H1 (cell line): ENCODE data around the gene APOBEC3G. TPM values are rescaled to one million over a fixed set of nuclear protein-coding genes. Genes with fewer than 3 reads are reported as not detected.

Source experiments
- CTCF ChIA-PET: fragments of 300-600 bp; sonication (Branson Sonifier 250); formaldehyde crosslinking; loops from one replicate; lab custom pipeline; 2021; ENCODE audit not compliant: partially characterized antibody; lab: Charles Lee
- POLR2A ChIA-PET: fragments of 300-600 bp; sonication (Branson Sonifier 250); formaldehyde crosslinking; loops from one replicate; lab custom pipeline; 2021; ENCODE audit warnings: inconsistent platforms; ENCODE audit not compliant: partially characterized antibody; lab: Charles Lee
- DNase-seq, 2 experiments: peaks; one replicate each; pipeline versions ENCODE4 v3.0.0 to v3.0.0-alpha.2; 2010 to 2022; ENCODE audit warnings: low spot score in 2 of 2, low read depth in 1 of 2, mixed read lengths in 1 of 2
- FAIRE-seq: peaks from 2 replicates; lab custom pipeline; 2011; peaks lifted over from hg19 to GRCh38; lab: Jason Lieb, UNC
- H2AFZ ChIP-seq: 2 replicates; pipeline ENCODE4 v1.8.1; 2012; ENCODE audit warnings: low read length, inconsistent platforms
- H2AK5ac ChIP-seq: 2 replicates; pipeline ENCODE4 v1.6.1; 2013; ENCODE audit warnings: low read depth, low read length
- H2BK120ac ChIP-seq: replicated peaks from 2 replicates; pipeline ENCODE3; 2013; ENCODE audit warnings: low read depth, low read length, inconsistent platforms
- H2BK12ac ChIP-seq: 2 replicates; pipeline ENCODE4 v1.6.1; 2013; ENCODE audit warnings: low read depth, low read length
- H2BK15ac ChIP-seq: 2 replicates; pipeline ENCODE4 v1.6.1; 2013; ENCODE audit warnings: low read length
- H2BK20ac ChIP-seq: 2 replicates; pipeline ENCODE4 v1.6.1; 2013; ENCODE audit warnings: low read length
- H2BK5ac ChIP-seq: 2 replicates; pipeline ENCODE4 v1.6.1; 2013; ENCODE audit warnings: low read depth, low read length
- H3K14ac ChIP-seq: 2 replicates; pipeline ENCODE4 v1.6.1; 2013; ENCODE audit warnings: inconsistent platforms; ENCODE audit not compliant: insufficient read length
- H3K18ac ChIP-seq: 2 replicates; pipeline ENCODE4 v1.6.1; 2013; ENCODE audit warnings: low read length; ENCODE audit errors: extremely low read depth
- H3K23ac ChIP-seq: 2 replicates; pipeline ENCODE4 v1.6.1; 2013; ENCODE audit warnings: inconsistent platforms; ENCODE audit not compliant: insufficient read length
- H3K23me2 ChIP-seq: 2 replicates; pipeline ENCODE4 v1.6.1; 2013; ENCODE audit warnings: low read depth, low read length
- H3K27ac ChIP-seq: 2 replicates; pipeline ENCODE4 v1.6.1; 2011; ENCODE audit warnings: low read depth, low read length, inconsistent platforms
- H3K27me3 ChIP-seq, 4 experiments: replicated peaks in 1 of 4; 1 replicate in 1 of 4; 2 replicates in 3 of 4; pipeline versions ENCODE4 v1.6.1 to v1.8.1; 2011 to 2013; ENCODE audit warnings: low read length in 3 of 4, mild to moderate bottlenecking in 3 of 4, inconsistent platforms in 2 of 4, mixed read lengths in 2 of 4, moderate library complexity in 1 of 4; ENCODE audit not compliant: control insufficient read depth in 3 of 4, insufficient read depth in 3 of 4; ENCODE audit errors: extremely low read depth in 1 of 4
- H3K36me3 ChIP-seq, 4 experiments: 2 replicates each; pipeline versions ENCODE4 v1.6.1 to v1.8.1; 2011 to 2013; ENCODE audit warnings: mild to moderate bottlenecking in 4 of 4, low read length in 3 of 4, moderate library complexity in 2 of 4, control low read depth in 1 of 4, inconsistent platforms in 1 of 4; ENCODE audit not compliant: insufficient read depth in 4 of 4, control insufficient read depth in 2 of 4
- H3K4ac ChIP-seq: replicated peaks from 2 replicates; pipeline ENCODE3; 2013; ENCODE audit warnings: low read length, low read depth, mixed read lengths, inconsistent platforms; ENCODE audit not compliant: insufficient read length
- H3K4me1 ChIP-seq, 4 experiments: replicated peaks in 1 of 4; 1 replicate in 1 of 4; 2 replicates in 3 of 4; pipeline versions ENCODE4 v1.6.1 to v1.8.1; 2011 to 2013; ENCODE audit warnings: low read length in 3 of 4, inconsistent platforms in 2 of 4, mixed read lengths in 1 of 4; ENCODE audit not compliant: insufficient read depth in 4 of 4, control insufficient read depth in 3 of 4
- H3K4me2 ChIP-seq, 2 experiments: 2 replicates each; pipeline versions ENCODE4 v1.6.1 to v1.8.1; 2011 to 2013; ENCODE audit warnings: low read depth in 2 of 2, low read length in 2 of 2, control low read depth in 1 of 2, inconsistent platforms in 1 of 2, mild to moderate bottlenecking in 1 of 2; ENCODE audit not compliant: insufficient read depth in 1 of 2
- H3K4me3 ChIP-seq, 4 experiments: fragments of 200-600, 300-600 bp in 1 of 4; sonication (generic), shearing (Covaris generic), sonication (Bioruptor Twin) in 1 of 4; 2 replicates each; pipeline versions ENCODE4 v1.5.1 to v1.8.1; 2011 to 2016; ENCODE audit warnings: low read length in 4 of 4, low read depth in 3 of 4, control low read depth in 2 of 4, inconsistent platforms in 2 of 4, mild to moderate bottlenecking in 2 of 4, mixed read lengths in 1 of 4, moderate library complexity in 1 of 4; ENCODE audit not compliant: insufficient read depth in 2 of 4; ENCODE audit errors: extremely low read depth in 1 of 4
- H3K56ac ChIP-seq: replicated peaks from 2 replicates; pipeline ENCODE3; 2013; ENCODE audit warnings: low read depth, mild to moderate bottlenecking, mixed read lengths, low read length, inconsistent platforms; ENCODE audit not compliant: insufficient read length
- H3K79me1 ChIP-seq: 2 replicates; pipeline ENCODE4 v1.6.1; 2013; ENCODE audit warnings: low read depth, low read length, control low read depth
- H3K79me2 ChIP-seq, 2 experiments: 2 replicates each; pipeline versions ENCODE4 v1.6.1 to v1.8.1; 2012 to 2013; ENCODE audit warnings: low read length in 2 of 2, mild to moderate bottlenecking in 2 of 2, inconsistent platforms in 1 of 2; ENCODE audit not compliant: insufficient read depth in 2 of 2, control insufficient read depth in 1 of 2
- H3K9ac ChIP-seq, 4 experiments: replicated peaks in 1 of 4; 1 replicate in 1 of 4; 2 replicates in 3 of 4; pipeline versions ENCODE4 v1.6.1 to v1.8.1; 2011 to 2013; ENCODE audit warnings: low read depth in 3 of 4, low read length in 3 of 4, control low read depth in 2 of 4, mild to moderate bottlenecking in 2 of 4, moderate library complexity in 2 of 4, inconsistent platforms in 1 of 4; ENCODE audit errors: extremely low read depth in 1 of 4
- H3K9me3 ChIP-seq, 2 experiments: 2 replicates each; pipeline versions ENCODE4 v1.6.1 to v1.8.1; 2012 to 2013; ENCODE audit warnings: mild to moderate bottlenecking in 2 of 2, moderate library complexity in 2 of 2, control low read depth in 1 of 2, inconsistent platforms in 1 of 2, low read depth in 1 of 2, low read length in 1 of 2, mixed read lengths in 1 of 2; ENCODE audit not compliant: insufficient read depth in 2 of 2
- H4K20me1 ChIP-seq, 2 experiments: replicated peaks in 1 of 2; 2 replicates each; pipeline versions ENCODE3 to v1.8.1; 2011 to 2013; ENCODE audit warnings: inconsistent platforms in 2 of 2, low read length in 2 of 2, mild to moderate bottlenecking in 1 of 2; ENCODE audit not compliant: insufficient read depth in 2 of 2, control insufficient read depth in 1 of 2
- H4K5ac ChIP-seq: 2 replicates; pipeline ENCODE4 v1.6.1; 2013; ENCODE audit warnings: low read length, low read depth, mixed read lengths, inconsistent platforms; ENCODE audit not compliant: insufficient read length
- H4K8ac ChIP-seq: 2 replicates; pipeline ENCODE4 v1.8.0; 2013; ENCODE audit warnings: mild to moderate bottlenecking, moderate library complexity, low read length, inconsistent platforms; ENCODE audit not compliant: insufficient read depth; ENCODE audit errors: extremely low read depth
- H4K91ac ChIP-seq: replicated peaks from 2 replicates; pipeline ENCODE3; 2013; ENCODE audit warnings: low read length, mixed read lengths, inconsistent platforms; ENCODE audit not compliant: insufficient read length
- SIRT6 ChIP-seq: IDR thresholded peaks from one replicate; pipeline ENCODE4 v1.7.1; 2012; ENCODE audit warnings: low read length, inconsistent platforms
- SP4 ChIP-seq: IDR thresholded peaks from 2 replicates; pipeline ENCODE4 v1.6.1; 2012; ENCODE audit warnings: low read length, inconsistent platforms
- SUZ12 ChIP-seq: fragments of 200-600 bp; sonication (generic); IDR thresholded peaks from 2 replicates; pipeline ENCODE4 v1.6.1; 2012; ENCODE audit warnings: mild to moderate bottlenecking, inconsistent platforms, low read length, moderate library complexity, mixed read lengths
- WGBS, 2 experiments: shearing (Covaris generic) in 1 of 2; methylation state at CpG; one replicate each; pipeline versions ENCODE4 v1.1.6 to v1.1.7; 2013 to 2015; ENCODE audit warnings: low lambda C conversion rate in 2 of 2, mixed read lengths in 2 of 2, inconsistent platforms in 1 of 2, low coverage in 1 of 2, missing lambda C conversion rate in 1 of 2; ENCODE audit not compliant: insufficient replicate concordance in 2 of 2, insufficient coverage in 1 of 2, insufficient read length in 1 of 2; ENCODE audit errors: extremely low coverage in 1 of 2, missing lambda C conversion rate in 1 of 2; 5-methylcytosine and 5-hydroxymethylcytosine counted together
- polyA plus RNA-seq, 7 experiments: library from polyadenylated mRNA; depleted of rRNA in 3 of 7; stranded (reverse) in 5 of 7; unstranded in 2 of 7; fragments of >200 nt in 5 of 7; fragments of 200-250 nt in 2 of 7; gene quantifications; 1 replicate in 5 of 7; 2 replicates in 1 of 7; 4 replicates in 1 of 7; pipeline versions ENCODE4 v1.2.1 to v1.2.3, GENCODE V29; 2011 to 2013; ENCODE audit warnings: missing spikeins in 2 of 7, mixed read lengths in 2 of 7
- total RNA-seq: library from RNA; stranded (reverse); fragmentation: NEBNext Ultra II Directional; extraction: Animal tissue kit (Norgen Biotek cat#: 25700); gene quantifications from 2 replicates; pipeline ENCODE4 v1.2.1, GENCODE V29; 2021

Gene APOBEC3G
- total and polyA plus RNA-seq, 2 of the 8 experiments (the other 6 are each of a cell fraction or from before 2014, with no cell fraction given): 1.7 to 2.0 TPM

- Histone ChIP-seq H4K5ac (no peak overlapping the region), H4K91ac (no peak overlapping the region), H3K18ac (no peak overlapping the region), H3K36me3 (no peaks in the 10 kb centered on the region), H3K23ac (no peak overlapping the region), H3K27ac (no peak overlapping the region), H2AK5ac (no peak overlapping the region), H4K8ac (no peak overlapping the region), H3K79me2 (no peaks in the 10 kb centered on the region), H3K23me2 (no peaks in the 10 kb centered on the region), H2BK12ac (no peak overlapping the region), H3K4me3 (no peak overlapping the region), H2AFZ (no peak overlapping the region), H3K9ac (no peak overlapping the region), H3K9me3 (no peaks in the 10 kb centered on the region), H3K4me1 (peaks cover 0 to 7% (median 2%) of the 10 kb centered on the region in 4 experiments; a peak in 2 of 7 replicates), H3K4me2 (no peak overlapping the region), H4K20me1 (no peaks in the 10 kb centered on the region), H3K27me3 (no peaks in the 10 kb centered on the region), H2BK5ac (no peak overlapping the region), H2BK15ac (no peak overlapping the region), H3K79me1 (no peaks in the 10 kb centered on the region), H2BK20ac (no peak overlapping the region), H2BK120ac (no peak overlapping the region), H3K14ac (no peak overlapping the region), H3K4ac (no peak overlapping the region), H3K56ac (no peak overlapping the region)
- ChIA-PET POLR2A (no interaction called here), CTCF (no interaction called here)
- WGBS, 2 experiments: 39% methylated on average over 2 of the region's 2 CpGs; no CpG with 5 or more reads in 1 of the 2 experiments
- no peak for DNase-seq
- FAIRE-seq: no peak
- TF ChIP-seq SP4 (no peak), SUZ12 (no peak), SIRT6 (no peak)
Observed at GRCh38 chr22:39073981-39074380, 3.1 kb upstream of the APOBEC3G start.
